HUES6 (cell line): Measurements from ENCODE around the gene GPRC5D.

Source experiments
- H3K27ac ChIP-seq: 2 replicates; pipeline ENCODE4 v1.7.0; 2013; ENCODE audit warnings: low read depth, mild to moderate bottlenecking, low read length, inconsistent platforms
- H3K27me3 ChIP-seq: 2 replicates; pipeline ENCODE4 v1.6.1; 2013; ENCODE audit warnings: low read length; ENCODE audit not compliant: control insufficient read depth, insufficient read depth
- H3K36me3 ChIP-seq: 2 replicates; pipeline ENCODE4 v1.6.1; 2013; ENCODE audit warnings: low read length; ENCODE audit not compliant: control insufficient read depth, insufficient read depth
- H3K4me1 ChIP-seq: 2 replicates; pipeline ENCODE4 v1.6.1; 2013; ENCODE audit warnings: low read length; ENCODE audit not compliant: control insufficient read depth, insufficient read depth
- H3K4me3 ChIP-seq: 2 replicates; pipeline ENCODE4 v1.5.1; 2013; ENCODE audit warnings: low read depth, low read length
- H3K9ac ChIP-seq: one replicate; pipeline ENCODE4 v1.6.1; 2013; ENCODE audit warnings: mild to moderate bottlenecking, low read length
- H3K9me3 ChIP-seq: 2 replicates; pipeline ENCODE4 v1.6.1; 2013; ENCODE audit warnings: low read depth, low read length; ENCODE audit not compliant: control insufficient read depth, insufficient read depth

GPRC5D gene

GRCh38 chr12:12993367-12993766 is 41.4 kb upstream of the GPRC5D start:
- Histone ChIP-seq H3K4me1 (peaks cover 19% of the 10 kb centered on the region), H3K27ac (no peak overlapping the region), H3K4me3 (no peak overlapping the region), H3K9me3 (no peaks in the 10 kb centered on the region), H3K27me3 (no peaks in the 10 kb centered on the region; the same call in 1 of the 2 replicates), H3K9ac (no peak overlapping the region), H3K36me3 (peaks cover 6% of the 10 kb centered on the region; the same call in 1 of the 2 replicates)

DNA sequence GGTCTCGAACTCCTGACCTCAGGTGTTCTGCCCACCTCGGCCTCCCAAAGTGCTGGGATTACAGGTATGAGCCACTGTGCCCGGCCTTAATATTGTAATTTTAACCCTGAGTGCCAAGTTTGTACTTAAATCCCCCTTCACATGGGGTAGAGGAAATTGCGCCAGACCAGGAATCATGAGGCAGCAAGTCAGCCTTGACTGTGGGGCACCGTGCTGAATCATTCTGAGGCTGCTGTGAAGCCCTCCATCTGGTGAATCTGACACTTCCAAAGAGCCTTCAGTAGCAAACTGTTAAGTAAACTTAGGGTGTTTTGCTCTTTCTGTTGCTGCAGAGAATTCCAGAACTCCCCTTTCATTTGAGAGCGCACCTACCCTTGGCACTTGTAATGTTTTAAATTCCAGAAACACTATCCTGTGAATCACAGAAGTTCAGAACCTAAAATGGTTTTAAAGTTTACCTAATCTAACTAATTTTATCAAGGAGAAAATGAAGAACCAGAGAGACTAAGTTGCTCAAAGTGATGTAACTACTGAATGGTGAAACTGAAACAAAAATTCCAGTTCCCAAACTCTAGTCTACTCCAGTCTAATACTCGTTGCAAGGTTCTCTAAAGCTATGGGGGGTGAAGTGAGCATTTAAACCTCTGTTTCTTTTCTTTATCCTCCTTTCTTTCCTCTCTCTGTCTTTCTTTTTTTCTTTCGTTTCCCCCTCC is 40.6 kb upstream of the GPRC5D start:
- Histone ChIP-seq H3K27ac (no peak overlapping the region), H3K27me3 (no peaks in the 10 kb centered on the region), H3K9me3 (no peaks in the 10 kb centered on the region), H3K36me3 (peaks cover 6% of the 10 kb centered on the region; the same call in 1 of the 2 replicates), H3K4me3 (no peak overlapping the region), H3K4me1 (peaks cover 19% of the 10 kb centered on the region), H3K9ac (no peak overlapping the region)

- Histone ChIP-seq H3K4me1 (peaks cover 19% of the 10 kb centered on the region), H3K27ac (no peak overlapping the region), H3K36me3 (peaks cover 16% of the 10 kb centered on the region), H3K9ac (no peak overlapping the region), H3K4me3 (no peak overlapping the region), H3K27me3 (no peaks in the 10 kb centered on the region), H3K9me3 (no peaks in the 10 kb centered on the region)
Measured at GRCh38 chr12:12990700-12991468, 38.9 kb upstream of the GPRC5D start.

DNA sequence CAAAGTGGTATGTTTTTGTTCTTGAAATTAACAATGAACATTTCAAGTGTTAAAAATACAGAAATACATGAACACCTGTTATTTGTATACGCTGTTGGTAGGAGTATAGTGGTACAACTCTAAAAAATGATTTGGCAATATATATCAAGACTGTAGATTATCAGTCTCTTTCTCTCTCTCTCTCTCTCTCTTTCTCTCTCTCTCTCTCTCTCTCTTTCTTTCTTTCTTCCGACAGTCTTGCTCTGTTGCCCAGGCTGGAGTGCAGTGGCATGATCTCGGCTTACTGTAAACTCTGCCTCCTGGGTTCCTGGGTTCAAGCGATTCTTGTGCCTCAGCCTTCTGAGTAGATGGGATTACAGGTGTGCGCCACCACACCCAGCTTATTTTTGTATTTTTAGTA is 35.5 kb upstream of the GPRC5D start:
- H3K9me3 ChIP-seq = no peaks in the 10 kb centered on the region
- peaks cover 16% of the 10 kb centered on the region for H3K36me3 ChIP-seq
- peaks cover 21% of the 10 kb centered on the region for H3K4me1 ChIP-seq
- H3K9ac ChIP-seq = no peak overlapping the region
- no peak overlapping the region for H3K4me3 ChIP-seq
- no peaks in the 10 kb centered on the region for H3K27me3 ChIP-seq
- H3K27ac ChIP-seq = no peak overlapping the region

GRCh38 chr12:12986775-12987331 is 34.9 kb upstream of the GPRC5D start:
- H3K4me3 ChIP-seq = no peak overlapping the region
- H3K9ac ChIP-seq = no peak overlapping the region
- H3K27ac ChIP-seq = no peak overlapping the region
- H3K36me3 ChIP-seq = peaks cover 16% of the 10 kb centered on the region
- H3K9me3 ChIP-seq = no peaks in the 10 kb centered on the region
- H3K4me1 ChIP-seq = peaks cover 19% of the 10 kb centered on the region
- no peaks in the 10 kb centered on the region for H3K27me3 ChIP-seq

DNA sequence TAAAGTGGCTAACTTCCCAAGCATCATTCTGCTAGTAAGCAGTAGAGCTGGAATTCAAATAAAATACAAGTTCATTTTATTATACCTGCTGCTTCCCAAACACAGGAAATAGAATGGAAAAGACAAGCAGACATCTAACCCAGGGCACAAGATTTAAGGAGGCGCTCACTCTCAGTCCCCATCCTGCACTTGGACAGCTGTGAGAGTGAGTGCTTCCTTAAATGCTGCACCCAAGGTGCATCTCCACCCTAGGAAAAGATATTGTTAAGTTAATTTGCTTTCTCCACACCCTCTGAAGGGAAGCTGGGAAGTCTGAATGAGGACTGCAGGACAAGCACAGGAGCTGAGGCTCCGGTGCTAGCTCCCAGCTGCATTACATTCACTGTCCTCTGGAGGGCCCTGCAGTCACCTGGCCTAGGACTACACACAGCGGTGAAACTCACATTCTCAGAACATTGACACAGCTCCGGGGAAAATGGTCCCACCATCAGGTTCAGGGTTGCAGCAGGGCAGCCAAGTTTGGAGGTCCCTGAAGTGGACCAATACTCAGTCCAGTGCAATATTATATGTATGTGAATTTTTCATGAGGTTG is 33.9 kb upstream of the GPRC5D start:
- Histone ChIP-seq H3K36me3 (peaks cover 16% of the 10 kb centered on the region), H3K9ac (no peak overlapping the region), H3K4me1 (peaks cover 13% of the 10 kb centered on the region), H3K27ac (no peak overlapping the region), H3K9me3 (no peaks in the 10 kb centered on the region), H3K27me3 (no peaks in the 10 kb centered on the region), H3K4me3 (no peak overlapping the region)

GRCh38 chr12:12984149-12984548 is 32.2 kb upstream of the GPRC5D start:
- Histone ChIP-seq H3K27me3 (no peaks in the 10 kb centered on the region), H3K27ac (no peak overlapping the region), H3K4me1 (peaks cover 6% of the 10 kb centered on the region; the same call in 1 of the 2 replicates), H3K4me3 (no peak overlapping the region), H3K9ac (no peak overlapping the region), H3K9me3 (no peaks in the 10 kb centered on the region), H3K36me3 (peaks cover 22% of the 10 kb centered on the region)

DNA sequence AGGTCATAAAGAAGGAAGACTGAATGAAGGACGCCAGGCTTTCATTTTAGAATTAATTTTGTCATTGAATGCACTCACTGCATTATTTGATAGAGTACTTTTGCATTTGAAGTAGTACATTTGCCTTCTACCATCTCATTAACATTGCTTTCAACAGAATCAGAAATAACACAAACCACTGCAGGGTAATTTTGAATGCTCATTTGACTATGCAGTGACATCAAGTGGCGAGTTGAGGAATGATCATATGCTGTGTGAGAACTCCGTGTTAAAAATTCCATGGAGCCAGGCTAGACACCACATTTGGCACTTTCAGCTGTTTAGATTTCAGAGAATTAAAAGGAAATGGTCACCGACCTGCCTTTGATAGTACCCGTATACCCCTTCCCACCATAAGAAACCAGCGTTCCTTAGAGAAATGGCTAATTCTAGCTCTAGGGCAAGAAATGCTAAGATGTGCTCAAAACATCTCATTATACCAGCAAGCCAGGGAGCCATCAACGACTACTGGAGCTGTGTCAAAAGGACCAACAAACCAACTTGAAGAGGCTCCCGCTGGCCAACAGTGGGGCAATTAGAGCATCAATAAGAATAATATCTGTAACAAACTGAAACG is 31.6 kb upstream of the GPRC5D start:
- H3K36me3 ChIP-seq = peaks cover 17% of the 10 kb centered on the region
- no peak overlapping the region for H3K9ac ChIP-seq
- H3K4me1 ChIP-seq = peaks cover 6% of the 10 kb centered on the region; the same call in 1 of the 2 replicates
- no peaks in the 10 kb centered on the region for H3K9me3 ChIP-seq
- H3K27me3 ChIP-seq = no peaks in the 10 kb centered on the region
- no peak overlapping the region for H3K4me3 ChIP-seq
- no peak overlapping the region for H3K27ac ChIP-seq

GRCh38 chr12:12982331-12982730 is 30.4 kb upstream of the GPRC5D start:
- H3K27ac ChIP-seq = no peak overlapping the region
- no peaks in the 10 kb centered on the region for H3K9me3 ChIP-seq
- H3K4me3 ChIP-seq = no peak overlapping the region
- peaks cover 20% of the 10 kb centered on the region for H3K36me3 ChIP-seq
- H3K4me1 ChIP-seq = peaks cover 6% of the 10 kb centered on the region; the same call in 1 of the 2 replicates
- no peaks in the 10 kb centered on the region for H3K27me3 ChIP-seq
- H3K9ac ChIP-seq = no peak overlapping the region

GRCh38 chr12:12979731-12980259 is 27.8 kb upstream of the GPRC5D start:
- Histone ChIP-seq H3K27ac (no peak overlapping the region), H3K36me3 (peaks cover 15% of the 10 kb centered on the region), H3K27me3 (no peaks in the 10 kb centered on the region), H3K9me3 (no peaks in the 10 kb centered on the region), H3K4me1 (no peaks in the 10 kb centered on the region), H3K9ac (no peak overlapping the region), H3K4me3 (no peak overlapping the region)
